Tibial nerve (tissue), 3 donors: ENCODE measurements around the gene ABHD11.

Experiments used
- CTCF ChIP-seq, 5 experiments: fragments of 200-600 bp in 3 of 5; fragments of 450-650 bp in 2 of 5; sonication (generic) in 3 of 5; IDR thresholded peaks; one replicate each; pipeline ENCODE4 v1.5.1; 2016 to 2019; ENCODE audit warnings: antibody characterized with exemption in 5 of 5, mild to moderate bottlenecking in 3 of 5, moderate library complexity in 2 of 5
- POLR2A ChIP-seq, 2 donors: fragments of 450-650 bp; IDR thresholded peaks; one replicate each; pipeline ENCODE4 v1.6.1; 2017; ENCODE audit warnings: antibody characterized with exemption in 2 of 2, mild to moderate bottlenecking in 2 of 2, moderate library complexity in 2 of 2

- no peak for TF ChIP-seq CTCF (IDR thresholded peaks at IDR 0.05)
- no peak for TF ChIP-seq POLR2A (IDR thresholded peaks at IDR 0.05)
Measured at GRCh38 chr7:73762659-73762999, 24.0 kb upstream of the ABHD11 start.
